Gastrocnemius medialis (tissue), 4 donors: ENCODE results near the gene CEP295NL.

Experiments
- CTCF ChIP-seq, 5 experiments: fragments of 450-650 bp in 3 of 5; fragments of 200-600 bp in 2 of 5; sonication (generic) in 2 of 5; IDR thresholded peaks in 4 of 5; conservative IDR thresholded peaks in 1 of 5; 1 replicate in 4 of 5; 2 replicates in 1 of 5; pipeline ENCODE4 v1.5.1; 2016 to 2019; ENCODE audit warnings: antibody characterized with exemption in 5 of 5, mild to moderate bottlenecking in 3 of 5, moderate library complexity in 3 of 5
- POLR2A ChIP-seq, 2 donors: fragments of 450-650 bp; IDR thresholded peaks; one replicate each; pipeline ENCODE4 v1.6.1; 2017; ENCODE audit warnings: antibody characterized with exemption in 2 of 2, mild to moderate bottlenecking in 2 of 2, moderate library complexity in 2 of 2

GRCh38 chr17:78892936-78893379 is 10.0 kb downstream of the CEP295NL start:
- TF ChIP-seq CTCF (IDR thresholded peaks at IDR 0.05 in 4 of 5, conservative IDR thresholded peaks at IDR 0.05 in 1 of 5) = no peak
- no peak for TF ChIP-seq POLR2A (IDR thresholded peaks at IDR 0.05)
